Measurements from ENCODE around the gene GRM8. TPM values are rescaled to one million over a fixed set of nuclear protein-coding genes. Genes with fewer than 3 reads are reported as not detected.

The GRM8 gene
- total RNA-seq, 1 donor from 2014 or later, result 8.1 TPM

GRCh38 chr7:127189886-127190285 is 62.9 kb downstream of the GRM8 start:
- peaks cover 6% of the 10 kb centered on the region for H3K4me1 Mint-ChIP-seq (ENCODE audit: unreplicated experiment)
- H3K27me3 Mint-ChIP-seq, result no peaks in the 10 kb centered on the region
- DNase-seq (ENCODE audit: extremely low spot score, unreplicated experiment), result no peak
- H3K9me3 Mint-ChIP-seq, result no peaks in the 10 kb centered on the region
- no peak overlapping the region for H3K27ac Mint-ChIP-seq
- H3K4me3 Mint-ChIP-seq, result no peak overlapping the region
- H3K36me3 Mint-ChIP-seq, result no peaks in the 10 kb centered on the region
- TF ChIP-seq CTCF (conservative IDR thresholded peaks at IDR 0.05), result no peak

GRCh38 chr7:127189074-127189473 is 63.7 kb downstream of the GRM8 start:
- Mint-ChIP-seq H3K27me3 (no peaks in the 10 kb centered on the region), H3K4me3 (no peak overlapping the region), H3K4me1 (ENCODE audit: unreplicated experiment) (peaks cover 6% of the 10 kb centered on the region), H3K9me3 (no peaks in the 10 kb centered on the region), H3K27ac (no peak overlapping the region), H3K36me3 (no peaks in the 10 kb centered on the region)
- TF ChIP-seq CTCF (conservative IDR thresholded peaks at IDR 0.05), result no peak
- no peak for DNase-seq (ENCODE audit: extremely low spot score, unreplicated experiment)

GRCh38 chr7:127187740-127188139 is 65.0 kb downstream of the GRM8 start:
- H3K27me3 Mint-ChIP-seq, result no peaks in the 10 kb centered on the region
- no peaks in the 10 kb centered on the region for H3K36me3 Mint-ChIP-seq
- H3K27ac Mint-ChIP-seq, result no peak overlapping the region
- H3K9me3 Mint-ChIP-seq, result no peaks in the 10 kb centered on the region
- no peak overlapping the region for H3K4me3 Mint-ChIP-seq
- no peak for DNase-seq (ENCODE audit: extremely low spot score, unreplicated experiment)
- no peak for TF ChIP-seq CTCF (conservative IDR thresholded peaks at IDR 0.05)
- H3K4me1 Mint-ChIP-seq (ENCODE audit: unreplicated experiment), result peaks cover 6% of the 10 kb centered on the region

GRCh38 chr7:127186686-127187085 is 66.1 kb downstream of the GRM8 start:
- no peak for DNase-seq (ENCODE audit: extremely low spot score, unreplicated experiment)
- Mint-ChIP-seq H3K9me3 (no peaks in the 10 kb centered on the region), H3K4me3 (no peak overlapping the region), H3K27me3 (no peaks in the 10 kb centered on the region), H3K36me3 (no peaks in the 10 kb centered on the region), H3K27ac (no peak overlapping the region), H3K4me1 (ENCODE audit: unreplicated experiment) (peaks cover 6% of the 10 kb centered on the region)
- TF ChIP-seq CTCF (conservative IDR thresholded peaks at IDR 0.05), result no peak

GRCh38 chr7:127177156-127177555 is 75.6 kb downstream of the GRM8 start:
- Mint-ChIP-seq H3K36me3 (no peaks in the 10 kb centered on the region), H3K4me1 (ENCODE audit: unreplicated experiment) (no peaks in the 10 kb centered on the region), H3K27ac (no peak overlapping the region), H3K27me3 (no peaks in the 10 kb centered on the region), H3K4me3 (no peak overlapping the region), H3K9me3 (peaks cover 8% of the 10 kb centered on the region)
- no peak for TF ChIP-seq CTCF (conservative IDR thresholded peaks at IDR 0.05)
- DNase-seq (ENCODE audit: extremely low spot score, unreplicated experiment), result no peak

- Mint-ChIP-seq H3K9me3 (no peaks in the 10 kb centered on the region), H3K36me3 (no peaks in the 10 kb centered on the region), H3K4me3 (peak overlapping the region; percentile 47), H3K27ac (no peak overlapping the region), H3K4me1 (ENCODE audit: unreplicated experiment) (no peaks in the 10 kb centered on the region), H3K27me3 (no peaks in the 10 kb centered on the region)
- DNase-seq (ENCODE audit: extremely low spot score, unreplicated experiment), result no peak
- TF ChIP-seq CTCF (conservative IDR thresholded peaks at IDR 0.05), result no peak
These were observed 90.4 kb downstream of the GRM8 start for GRCh38 chr7:127162366-127162765.
